HepG2 (cell line): ENCODE data around the gene ELP5. TPM values are rescaled to one million over a fixed set of nuclear protein-coding genes. Genes with fewer than 3 reads are reported as not detected.
A peak's percentile ranks its signal among the peaks of the same experiment; 100 is the strongest.
"Not testable (repeated sequence)": the region's sequence is repeated elsewhere in the genome, so short reads cannot be mapped to it uniquely, and the experiment has no call there.

Experiments
- ATAC-seq: fragments of 200-7000 bp; cut with Tn5 transposase; 3 replicates; pipeline ENCODE4 v1.9.1; 2020; ENCODE audit warnings: mild to moderate bottlenecking, moderate library complexity
- BruUV-seq: library from RNA; stranded (reverse); fragments of 400-500 nt; replicated peaks from 2 replicates; lab custom pipeline; 2021; lab: Mats Ljungman, UMichigan
- CTCF ChIA-PET: fragments of 300-600 bp; formaldehyde crosslinking; extraction: SDS; loops from one replicate; lab custom pipeline; 2021; ENCODE audit warnings: low total read pairs, inconsistent platforms, low intra/inter-chr PET ratio; lab: Yijun Ruan, JAX
- POLR2A ChIA-PET: fragments of 350-600 bp; sonication (Branson Sonifier 250); formaldehyde crosslinking; loops from one replicate; lab custom pipeline; 2020; ENCODE audit warnings: antibody characterized with exemption, inconsistent platforms; lab: Yijun Ruan, JAX
- DNase-seq: peaks from one replicate; pipeline ENCODE4 v3.0.0-alpha.2; 2015; ENCODE audit warnings: low spot score
- FAIRE-seq: peaks from 3 replicates; lab custom pipeline; 2011; peaks lifted over from hg19 to GRCh38; lab: Jason Lieb, UNC
- H2AFZ ChIP-seq: one replicate; pipeline ENCODE4 v1.6.1; 2011; ENCODE audit warnings: low read length, inconsistent platforms
- H3K27ac ChIP-seq: fragments of 300-600 bp; 3 replicates; pipeline ENCODE4 v1.8.0; 2011; ENCODE audit warnings: mixed run types, mild to moderate bottlenecking, mixed read lengths, low read length, inconsistent platforms; ENCODE audit not compliant: insufficient read depth; ENCODE audit errors: extremely low read length
- H3K27me3 ChIP-seq, 2 experiments: fragments of 200-600 bp in 1 of 2; 2 replicates in 1 of 2; 3 replicates in 1 of 2; pipeline versions ENCODE4 v1.6.0 to v1.8.0; 2011; ENCODE audit warnings: low read length in 2 of 2, mild to moderate bottlenecking in 2 of 2, moderate library complexity in 2 of 2, inconsistent platforms in 1 of 2; ENCODE audit not compliant: insufficient read depth in 2 of 2, control insufficient read depth in 1 of 2
- H3K36me3 ChIP-seq, 2 experiments: fragments of 200-600 bp in 1 of 2; replicated peaks in 1 of 2; 2 replicates in 1 of 2; 3 replicates in 1 of 2; pipeline versions ENCODE4 v1.5.1 to v1.8.0; 2011; ENCODE audit warnings: low read length in 2 of 2, inconsistent platforms in 1 of 2; ENCODE audit not compliant: insufficient read depth in 2 of 2, control insufficient read depth in 1 of 2
- H3K4me1 ChIP-seq: 2 replicates; pipeline ENCODE4 v1.5.1; 2012; ENCODE audit warnings: low read length, inconsistent platforms; ENCODE audit not compliant: insufficient read depth
- H3K4me2 ChIP-seq: 2 replicates; pipeline ENCODE4 v1.6.0; 2011; ENCODE audit warnings: low read depth, low read length, inconsistent platforms
- H3K4me3 ChIP-seq, 3 experiments: fragments of 200-600 bp in 1 of 3; sonication (generic), shearing (Covaris generic) in 1 of 3; replicated peaks in 1 of 3; 2 replicates each; pipeline ENCODE4 v1.5.1; 2011 to 2016; ENCODE audit warnings: low read length in 3 of 3, inconsistent platforms in 2 of 3, low read depth in 2 of 3, mild to moderate bottlenecking in 2 of 3, control low read depth in 1 of 3, mixed read lengths in 1 of 3; ENCODE audit not compliant: insufficient read depth in 1 of 3
- H3K79me2 ChIP-seq: one replicate; pipeline ENCODE4 v1.6.1; 2011; ENCODE audit warnings: low read length, inconsistent platforms; ENCODE audit not compliant: insufficient read depth
- H3K9ac ChIP-seq: 2 replicates; pipeline ENCODE4 v1.6.0; 2011; ENCODE audit warnings: mild to moderate bottlenecking, low read depth, low read length, inconsistent platforms; ENCODE audit not compliant: insufficient read depth
- H3K9me3 ChIP-seq: 2 replicates; pipeline ENCODE4 v1.5.1; 2012; ENCODE audit warnings: mild to moderate bottlenecking, low read length
- H4K20me1 ChIP-seq: 2 replicates; pipeline ENCODE4 v1.6.0; 2011; ENCODE audit warnings: inconsistent platforms, mild to moderate bottlenecking, low read length, moderate library complexity; ENCODE audit not compliant: insufficient read depth
- CENPX ChIP-seq: sonication (generic); formaldehyde crosslinking; IDR thresholded peaks from 2 replicates; pipeline ENCODE4 v1.9.0; 2021; ENCODE audit warnings: mild to moderate bottlenecking, missing genetic modification reagents, moderate library complexity
- CREB1 ChIP-seq, 2 experiments: fragments of 450-650 bp in 1 of 2; IDR thresholded peaks; 2 replicates each; pipeline ENCODE4 v1.6.1; 2016 to 2017; ENCODE audit warnings: control low read depth in 1 of 2, mild to moderate bottlenecking in 1 of 2, missing compliant biosample characterization in 1 of 2, missing genetic modification characterization in 1 of 2
- FOSL2 ChIP-seq: sonication (generic); formaldehyde crosslinking; IDR thresholded peaks from 2 replicates; pipeline ENCODE4 v1.4.0; 2020; ENCODE audit warnings: missing genetic modification reagents
- GRHL1 ChIP-seq: sonication (generic); formaldehyde crosslinking; conservative IDR thresholded peaks from 2 replicates; pipeline ENCODE4 v1.8.0; 2022; ENCODE audit warnings: missing genetic modification reagents
- PHF20 ChIP-seq: sonication (generic); formaldehyde crosslinking; IDR thresholded peaks from 2 replicates; pipeline ENCODE4 v1.5.0; 2020; ENCODE audit warnings: mild to moderate bottlenecking, missing genetic modification reagents
- SRSF1 ChIP-seq: fragments of 200-400 bp; formaldehyde crosslinking; optimal IDR thresholded peaks from 2 replicates; pipeline ENCODE3; 2017; ENCODE audit warnings: mild to moderate bottlenecking, low read depth, low read length, moderate library complexity
- TEAD2 ChIP-seq: sonication (generic); formaldehyde crosslinking; IDR thresholded peaks from 2 replicates; pipeline ENCODE4 v1.9.0; 2021; ENCODE audit warnings: missing genetic modification reagents
- XBP1 ChIP-seq: sonication (generic); formaldehyde crosslinking; IDR thresholded peaks from 2 replicates; pipeline ENCODE4 v1.5.0; 2020; ENCODE audit warnings: missing genetic modification reagents
- ZMYM4 ChIP-seq: sonication (generic); formaldehyde crosslinking; IDR thresholded peaks from 2 replicates; pipeline ENCODE4 v1.8.1; 2023; ENCODE audit warnings: mild to moderate bottlenecking, missing genetic modification reagents
- ZNF644 ChIP-seq: IDR thresholded peaks from 2 replicates; pipeline ENCODE4 v1.6.1; 2016; ENCODE audit warnings: low read depth
- ZNF709 ChIP-seq: sonication (generic); formaldehyde crosslinking; IDR thresholded peaks from 2 replicates; pipeline ENCODE4 v1.5.0; 2020; ENCODE audit warnings: mild to moderate bottlenecking, missing genetic modification reagents
- ZSCAN20 ChIP-seq: sonication (generic); formaldehyde crosslinking; IDR thresholded peaks from 2 replicates; pipeline ENCODE4 v1.4.0; 2020; ENCODE audit warnings: missing genetic modification reagents, mild to moderate bottlenecking, borderline replicate concordance
- WGBS: methylation state at CpG from one replicate; pipeline ENCODE4 v1.1.6; 2017; ENCODE audit warnings: low lambda C conversion rate; 5-methylcytosine and 5-hydroxymethylcytosine counted together
- in situ Hi-C: cut with HindIII; loops from 2 replicates; pipeline ENCODE4 v1.10.0; 2017; ENCODE audit warnings: low pct_unique_long_range_greater_than_20kb; ENCODE audit not compliant: extremely low pct_ligation_motif_present
- intact Hi-C: fragments of 100-400 bp; cut with micrococcal nuclease; formaldehyde crosslinking; loops from one replicate; pipeline ENCODE4 v1.10.0; 2022; ENCODE audit not compliant: unreplicated experiment
- polyA plus RNA-seq, 8 experiments: library from polyadenylated mRNA; depleted of rRNA in 3 of 8; stranded (reverse) in 7 of 8; unstranded in 1 of 8; fragments of >200 nt; fragmentation: Illumina TruSeq in 4 of 8; extraction: Trizol in 4 of 8; gene quantifications; 2 replicates each; pipeline versions ENCODE4 v1.2.1 to v1.2.3, GENCODE V29; 2011 to 2016; ENCODE audit warnings: low read depth in 4 of 8, missing spikeins in 1 of 8, mixed read lengths in 1 of 8; ENCODE audit not compliant: insufficient read depth in 1 of 8
- total RNA-seq, 5 experiments: library from RNA; depleted of rRNA; stranded (reverse); fragments of >200 nt; fragmentation: Illumina TruSeq; extraction: Trizol; gene quantifications; 2 replicates each; pipeline ENCODE4 v1.2.3, GENCODE V29; 2016; ENCODE audit warnings: low read depth in 1 of 5

Gene ELP5
- total and polyA plus RNA-seq, 2 of the 13 experiments (the other 11 are each of a cell fraction or from before 2014, with no cell fraction given): 67.6 to 69.8 TPM

GRCh38 chr17:7242717-7243452 lies 9.1 kb upstream of the ELP5 start (continued):
- peak; percentile 36; the same call in 1 of the 2 replicates for TF ChIP-seq ZNF709 (CRISPR knock-in tag)
- no peak for TF ChIP-seq CENPX
- 0 out of 2 replicates have a peak, but pooled peaks have one; percentile 53 for TF ChIP-seq ZSCAN20 (CRISPR knock-in tag)
- TF ChIP-seq XBP1 (CRISPR knock-in tag): no peak
- TF ChIP-seq SRSF1: peak; percentile 23
- TF ChIP-seq ZMYM4 (CRISPR knock-in tag): peak; percentile 47
- no peak for TF ChIP-seq TEAD2 (CRISPR knock-in tag)
- TF ChIP-seq ZNF644 (CRISPR knock-in tag): no peak
- TF ChIP-seq PHF20 (CRISPR knock-in tag): peak; percentile 85
- TF ChIP-seq GRHL1 (CRISPR knock-in tag): no peak

GRCh38 chr17:7243453-7243729 lies 8.6 kb upstream of the ELP5 start:
- Histone ChIP-seq H3K4me1 (peaks cover 24% of the 10 kb centered on the region), H3K4me2 (peak overlapping the region; percentile 97), H3K79me2 (peaks cover 41% of the 10 kb centered on the region), H3K9me3 (no peaks in the 10 kb centered on the region), H3K36me3 (peaks cover 5 to 27% of the 10 kb centered on the region in 2 experiments; a peak in 4 of 5 replicates), H2AFZ (no peak overlapping the region), H4K20me1 (no peaks in the 10 kb centered on the region), H3K4me3 (peak overlapping the region in 1 of 3 experiments; percentile 85; a peak in 1 of 6 replicates), H3K27me3 (no peaks in the 10 kb centered on the region; a peak in 1 of 5 replicates), H3K9ac (peak overlapping the region; percentile 92), H3K27ac (peak overlapping the region; percentile 86)
- CTCF ChIA-PET: interaction anchor here (1.6 kb wide), 1 partner anchor 53 kb away, joined by 11 read pairs; no protein-coding TSS in a partner anchor
- POLR2A ChIA-PET: interaction anchor here (1.1 to 4.3 kb wide), 12 partner anchors 8 to 197 kb away, joined by 3 to 35 read pairs (median 9); partner anchors contain the start of genes ACADVL, ASGR1, ASGR2 and CTDNEP1
- TF ChIP-seq FOSL2 (CRISPR knock-in tag) (no peak), CREB1 (IDR thresholded peaks at IDR 0.05) (no peak), CREB1 (CRISPR knock-in tag; IDR thresholded peaks at IDR 0.05) (0 out of 2 replicates have a peak, but pooled peaks have one; percentile 1)
- 90% methylated on average over 2 of the region's 2 CpGs for WGBS
- in situ Hi-C loops (no loop called here), intact Hi-C loops (loop anchor here (5.0 kb wide), 1 partner anchor 39 kb away; the partner anchor contains the start of gene SLC2A4)
- no peak for ATAC-seq
- no TSS peak for BruUV-seq
- DNase-seq: no peak
- FAIRE-seq: no peak

- POLR2A ChIA-PET: interaction anchor here (1.1 to 1.5 kb wide), 2 partner anchors 69 to 129 kb away, joined by 4 read pairs; partner anchors contain the start of gene ASGR2
- H2AFZ ChIP-seq, H3K4me2 ChIP-seq, H3K4me3 ChIP-seq, H3K9me3 ChIP-seq, H4K20me1 ChIP-seq, ATAC-seq, BruUV-seq, H3K27me3 ChIP-seq, H3K9ac ChIP-seq, H3K27ac ChIP-seq, in situ Hi-C loops, DNase-seq, FAIRE-seq: not testable (repeated sequence)
- intact Hi-C loops: loop anchor here (5.0 kb wide), 1 partner anchor 38 kb away; the partner anchor contains the start of gene SLC2A4
- H3K4me1 ChIP-seq: peaks cover 28% of the 10 kb centered on the region
- 96% methylated on average over 10 of the region's 10 CpGs for whole genome bisulfite sequencing
- CTCF ChIA-PET: interaction anchor here (1.6 kb wide), 1 partner anchor 52 kb away, joined by 11 read pairs; no protein-coding TSS in a partner anchor
- peaks cover 5 to 27% of the 10 kb centered on the region in 2 experiments; a peak in 4 of 5 replicates for H3K36me3 ChIP-seq
- H3K79me2 ChIP-seq: peaks cover 42% of the 10 kb centered on the region
Observed at GRCh38 chr17:7243838-7244237, 8.2 kb upstream of the ELP5 start.
